Tibial nerve (tissue), 4 donors: ENCODE data around the gene BCAT1. TPM values are rescaled to one million over a fixed set of nuclear protein-coding genes. Genes with fewer than 3 reads are reported as not detected.
"Not testable (repeated sequence)": the region's sequence is repeated elsewhere in the genome, so short reads cannot be mapped to it uniquely, and the experiment has no call there.

ENCODE experiments used
- DNase-seq, 2 donors: peaks; one replicate each; pipeline ENCODE4 v3.0.0-alpha.2; 2019; ENCODE audit warnings: low spot score in 2 of 2
- H3K27ac ChIP-seq, 4 donors: fragments of 200-600 bp; sonication (generic) in 3 of 4; one replicate each; pipeline ENCODE4 v1.5.1; 2017 to 2019; ENCODE audit warnings: mild to moderate bottlenecking in 1 of 4
- H3K27me3 ChIP-seq, 2 donors: fragments of 200-600 bp; sonication (generic) in 1 of 2; one replicate each; pipeline versions ENCODE4 v1.5.1 to v1.6.0; 2017 to 2019
- H3K36me3 ChIP-seq, 3 donors: fragments of 200-600 bp; sonication (generic); one replicate each; pipeline ENCODE4 v1.5.1; 2018 to 2019
- H3K4me1 ChIP-seq, 4 donors: fragments of 200-600 bp; sonication (generic) in 3 of 4; one replicate each; pipeline ENCODE4 v1.5.1; 2017 to 2019
- H3K4me3 ChIP-seq, 4 donors: fragments of 200-600 bp; sonication (generic) in 3 of 4; one replicate each; pipeline ENCODE4 v1.5.1; 2017 to 2019; ENCODE audit warnings: mild to moderate bottlenecking in 1 of 4, moderate library complexity in 1 of 4
- H3K9me3 ChIP-seq, 4 donors: fragments of 200-600 bp; sonication (generic) in 3 of 4; one replicate each; pipeline ENCODE4 v1.5.1; 2017 to 2019
- EP300 ChIP-seq, 2 donors: sonication (generic); formaldehyde crosslinking; IDR thresholded peaks; one replicate each; pipeline ENCODE4 v1.6.1; 2017; ENCODE audit warnings: antibody characterized with exemption in 2 of 2, mild to moderate bottlenecking in 1 of 2
- POLR2A ChIP-seq, 2 donors: fragments of 450-650 bp; IDR thresholded peaks; one replicate each; pipeline ENCODE4 v1.6.1; 2017; ENCODE audit warnings: antibody characterized with exemption in 2 of 2, mild to moderate bottlenecking in 2 of 2, moderate library complexity in 2 of 2
- WGBS, 2 donors: methylation state at CpG; one replicate each; pipeline ENCODE4 v1.1.5; 2018; 5-methylcytosine and 5-hydroxymethylcytosine counted together
- total RNA-seq, 4 donors: library from RNA; depleted of rRNA; stranded (reverse); fragments of >200 nt; gene quantifications; one replicate each; pipeline ENCODE4 v1.1.0, GENCODE V29; 2016
- TF ChIP-seq, protein P1 (sequence below), 5 experiments: fragments of 200-600 bp in 3 of 5; fragments of 450-650 bp in 2 of 5; sonication (generic) in 3 of 5; IDR thresholded peaks; one replicate each; pipeline ENCODE4 v1.5.1; 2016 to 2019; ENCODE audit warnings: antibody characterized with exemption in 5 of 5, mild to moderate bottlenecking in 3 of 5, moderate library complexity in 2 of 5

The BCAT1 gene
- total RNA-seq, 4 donors from 2014 or later: 17.8 to 41.1 (median 35.0) TPM

DNA sequence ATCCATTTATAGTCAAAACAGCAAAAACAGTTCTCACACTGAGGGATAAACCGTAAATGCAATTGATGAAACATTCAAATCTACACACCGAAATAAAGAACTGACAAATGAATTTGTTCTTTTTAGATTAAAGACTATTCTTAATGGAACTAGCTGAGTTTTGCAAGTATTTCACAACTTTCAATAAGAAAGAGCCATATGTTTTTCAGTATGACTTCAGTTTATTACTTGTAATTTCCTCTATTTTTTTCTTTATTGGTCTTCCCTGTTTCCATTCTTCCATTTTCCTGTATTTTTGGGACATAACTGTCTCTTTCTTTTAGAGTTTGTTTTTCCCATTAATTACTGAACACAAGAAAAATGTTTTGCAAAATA lies 4.3 kb downstream of the BCAT1 start:
- Histone ChIP-seq H3K36me3 (no peaks in the 10 kb centered on the region), H3K4me1 (peaks cover 0 to 12% (median 2%) of the 10 kb centered on the region in 4 donors), H3K27ac (peak overlapping the region in 1 of 4 donors; percentile 69), H3K4me3 (no peak overlapping the region), H3K27me3 (no peaks in the 10 kb centered on the region), H3K9me3 (no peaks in the 10 kb centered on the region)
- TF ChIP-seq EP300 (IDR thresholded peaks at IDR 0.05) (no peak), POLR2A (IDR thresholded peaks at IDR 0.05) (no peak)
- TF ChIP-seq, protein P1, sequence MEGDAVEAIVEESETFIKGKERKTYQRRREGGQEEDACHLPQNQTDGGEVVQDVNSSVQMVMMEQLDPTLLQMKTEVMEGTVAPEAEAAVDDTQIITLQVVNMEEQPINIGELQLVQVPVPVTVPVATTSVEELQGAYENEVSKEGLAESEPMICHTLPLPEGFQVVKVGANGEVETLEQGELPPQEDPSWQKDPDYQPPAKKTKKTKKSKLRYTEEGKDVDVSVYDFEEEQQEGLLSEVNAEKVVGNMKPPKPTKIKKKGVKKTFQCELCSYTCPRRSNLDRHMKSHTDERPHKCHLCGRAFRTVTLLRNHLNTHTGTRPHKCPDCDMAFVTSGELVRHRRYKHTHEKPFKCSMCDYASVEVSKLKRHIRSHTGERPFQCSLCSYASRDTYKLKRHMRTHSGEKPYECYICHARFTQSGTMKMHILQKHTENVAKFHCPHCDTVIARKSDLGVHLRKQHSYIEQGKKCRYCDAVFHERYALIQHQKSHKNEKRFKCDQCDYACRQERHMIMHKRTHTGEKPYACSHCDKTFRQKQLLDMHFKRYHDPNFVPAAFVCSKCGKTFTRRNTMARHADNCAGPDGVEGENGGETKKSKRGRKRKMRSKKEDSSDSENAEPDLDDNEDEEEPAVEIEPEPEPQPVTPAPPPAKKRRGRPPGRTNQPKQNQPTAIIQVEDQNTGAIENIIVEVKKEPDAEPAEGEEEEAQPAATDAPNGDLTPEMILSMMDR (IDR thresholded peaks at IDR 0.05): no peak
- no peak for DNase-seq
- WGBS, 2 donors: 84 to 100% methylated on average over 2 of the region's 2 CpGs

DNA sequence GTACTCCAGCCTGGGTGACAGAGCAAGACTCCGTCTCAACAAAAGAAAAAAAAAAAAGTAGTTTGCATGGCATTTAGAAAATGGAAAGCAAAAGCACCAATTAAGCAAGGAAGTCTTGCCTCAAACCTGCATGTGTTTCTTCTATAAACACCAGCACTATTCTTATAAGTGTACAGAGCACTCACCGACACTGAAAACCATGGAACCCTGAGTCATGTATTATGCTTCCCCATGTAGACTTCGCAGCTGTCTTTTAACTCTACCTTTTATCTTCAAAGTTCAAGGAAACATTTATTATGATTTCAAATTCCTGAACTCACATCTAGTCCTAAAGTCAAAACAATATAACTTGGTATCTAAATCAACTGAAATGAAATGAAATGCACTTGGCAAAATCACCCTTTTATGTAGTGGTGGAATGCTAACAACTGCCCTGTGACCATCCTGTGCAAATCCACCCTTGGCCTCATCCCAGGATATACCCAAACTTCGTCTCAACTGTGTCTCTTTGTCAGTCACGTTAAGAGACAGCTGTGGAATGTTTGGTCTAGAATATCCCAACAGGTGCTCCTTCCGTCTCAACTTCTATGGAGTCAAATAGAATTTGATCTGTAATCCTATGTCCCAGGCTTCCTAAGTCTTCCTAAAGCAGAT lies 4.8 kb downstream of the BCAT1 start:
- TF ChIP-seq POLR2A (IDR thresholded peaks at IDR 0.05) (no peak), EP300 (IDR thresholded peaks at IDR 0.05) (no peak)
- TF ChIP-seq, protein P1 (IDR thresholded peaks at IDR 0.05): no peak
- Histone ChIP-seq H3K27me3 (no peaks in the 10 kb centered on the region), H3K27ac (no peak overlapping the region), H3K4me1 (peaks cover 0 to 7% (median 2%) of the 10 kb centered on the region in 4 donors), H3K36me3 (no peaks in the 10 kb centered on the region), H3K4me3 (no peak overlapping the region), H3K9me3 (no peaks in the 10 kb centered on the region)
- DNase-seq: no peak
- WGBS, 2 donors: 63 to 86% methylated on average over 6 of the region's 6 CpGs

DNA sequence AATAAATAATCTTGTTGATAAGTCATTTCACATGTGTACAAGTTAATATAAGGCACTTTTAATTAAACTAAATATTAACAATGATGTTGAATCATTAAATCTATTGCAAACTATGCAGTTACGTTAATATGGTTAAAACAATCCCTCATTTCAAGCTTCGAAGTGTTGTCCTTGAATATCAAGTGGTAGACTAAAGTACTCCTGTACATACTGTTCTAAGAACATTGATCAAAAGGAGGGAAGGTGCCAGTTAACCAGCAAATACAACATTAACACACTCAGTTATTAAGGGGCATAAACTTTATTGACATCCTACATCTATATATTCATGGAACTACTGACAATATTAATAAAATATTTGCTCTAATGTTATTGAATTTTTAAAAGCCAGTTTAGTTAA lies 8.7 kb downstream of the BCAT1 start:
- H3K27me3 ChIP-seq: no peaks in the 10 kb centered on the region
- no peaks in the 10 kb centered on the region for H3K36me3 ChIP-seq
- peaks cover 0 to 7% (median 2%) of the 10 kb centered on the region in 4 donors for H3K4me1 ChIP-seq
- H3K9me3 ChIP-seq: no peaks in the 10 kb centered on the region
- H3K27ac ChIP-seq: peak overlapping the region in 1 of 4 donors; percentile 33
- no peak for DNase-seq
- WGBS, 2 donors: 66 to 86% methylated on average over 2 of the region's 2 CpGs
- TF ChIP-seq POLR2A (IDR thresholded peaks at IDR 0.05) (no peak), EP300 (IDR thresholded peaks at IDR 0.05) (no peak)
- TF ChIP-seq, protein P1 (IDR thresholded peaks at IDR 0.05): no peak
- no peak overlapping the region for H3K4me3 ChIP-seq

DNA sequence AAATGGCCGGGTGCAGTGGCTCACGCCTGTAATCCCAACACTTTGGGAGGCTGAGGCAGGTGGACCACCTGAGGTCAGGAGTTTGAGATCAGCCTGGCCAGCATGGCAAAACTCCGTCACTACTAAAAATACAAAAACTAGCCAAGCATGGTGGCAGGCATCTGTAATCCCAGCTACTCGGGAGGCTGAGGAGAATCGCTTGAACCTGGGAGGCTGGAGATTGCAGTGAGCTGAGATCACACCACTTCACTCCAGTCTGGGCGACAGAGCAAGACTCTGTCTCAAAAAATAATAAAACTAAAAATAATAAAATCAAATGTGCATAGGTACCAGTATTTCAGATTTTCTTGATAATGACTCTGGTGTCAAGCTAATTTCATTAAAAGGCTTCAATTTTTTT lies 9.3 kb downstream of the BCAT1 start:
- DNase-seq, H3K4me3 ChIP-seq, H3K27me3 ChIP-seq, H3K4me1 ChIP-seq, H3K9me3 ChIP-seq, H3K36me3 ChIP-seq: not testable (repeated sequence)
- WGBS, 2 donors: 93 to 94% methylated on average over 6 of the region's 6 CpGs
- peak overlapping the region in 1 of 4 donors; percentile 33 for H3K27ac ChIP-seq

DNA sequence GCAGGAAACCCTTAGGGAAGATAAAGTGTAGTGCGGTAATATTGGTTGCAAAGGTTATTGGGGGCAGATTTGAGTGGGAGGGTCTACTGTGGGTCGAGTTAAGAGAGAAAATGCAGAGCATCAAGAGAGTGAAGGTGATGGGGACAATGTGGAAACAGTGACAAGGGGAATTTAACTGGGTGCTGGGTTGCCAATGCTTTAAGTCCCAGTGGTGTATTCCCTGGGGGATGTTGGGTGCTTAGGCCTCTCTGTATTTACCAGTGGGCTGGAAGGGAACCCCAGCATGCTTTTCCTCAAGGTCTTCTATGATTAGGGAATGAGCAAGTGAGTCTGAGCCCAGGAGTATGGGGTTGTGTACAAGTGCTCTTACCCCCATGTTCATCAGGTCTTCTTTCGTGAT lies 10.6 kb downstream of the BCAT1 start:
- Histone ChIP-seq H3K27me3 (no peaks in the 10 kb centered on the region), H3K36me3 (no peaks in the 10 kb centered on the region), H3K9me3 (no peaks in the 10 kb centered on the region), H3K4me1 (peaks cover 0 to 7% (median 2%) of the 10 kb centered on the region in 4 donors), H3K27ac (no peak overlapping the region), H3K4me3 (no peak overlapping the region)
- no peak for DNase-seq
- TF ChIP-seq, protein P1 (IDR thresholded peaks at IDR 0.05): no peak
- TF ChIP-seq EP300 (IDR thresholded peaks at IDR 0.05): no peak
- TF ChIP-seq POLR2A (IDR thresholded peaks at IDR 0.05): no peak
- 88 to 91% methylated on average over 3 of the region's 3 CpGs for WGBS, 2 donors
